Thoracic aorta (tissue), 2 donors: Measurements from ENCODE around the gene XYLT1. TPM values are rescaled to one million over a fixed set of nuclear protein-coding genes. Genes with fewer than 3 reads are reported as not detected.

ENCODE experiments used
- ATAC-seq: fragments of 150-250 bp; one replicate; pipeline ENCODE4 v1.8.0; 2017; ENCODE audit warnings: low read depth; ENCODE audit not compliant: insufficient number of reproducible peaks, low FRiP score
- DNase-seq: peaks from one replicate; pipeline ENCODE4 v3.0.0-alpha.2; 2020; ENCODE audit warnings: low spot score
- H3K27ac ChIP-seq, 2 donors: fragments of 200-600 bp; sonication (generic); 1 replicate in 1 of 2; 2 replicates in 1 of 2; pipeline ENCODE4 v1.5.1; 2016; ENCODE audit warnings: mild to moderate bottlenecking in 2 of 2, moderate library complexity in 2 of 2
- H3K27me3 ChIP-seq: fragments of 200-600 bp; sonication (generic); replicated peaks from 2 replicates; pipeline ENCODE4 v1.6.0; 2016; ENCODE audit warnings: mild to moderate bottlenecking; ENCODE audit not compliant: insufficient read depth
- H3K36me3 ChIP-seq: fragments of 200-600 bp; sonication (generic); one replicate; pipeline ENCODE4 v1.5.1; 2016
- H3K4me1 ChIP-seq, 2 donors: fragments of 200-600 bp; sonication (generic); 1 replicate in 1 of 2; 2 replicates in 1 of 2; pipeline versions ENCODE4 v1.5.1 to v1.6.0; 2016; ENCODE audit warnings: low read depth in 2 of 2, mild to moderate bottlenecking in 1 of 2; ENCODE audit not compliant: control insufficient read depth in 1 of 2
- H3K4me3 ChIP-seq: fragments of 200-600 bp; sonication (generic); 2 replicates; pipeline ENCODE4 v1.5.1; 2016; ENCODE audit warnings: mild to moderate bottlenecking
- H3K9me3 ChIP-seq: fragments of 200-600 bp; sonication (generic); 2 replicates; pipeline ENCODE4 v1.5.1; 2016
- total RNA-seq, 2 donors: library from RNA; depleted of rRNA; stranded (reverse); fragments of >200 nt; gene quantifications; one replicate each; pipeline versions ENCODE4 v1.1.0 to v1.2.3, GENCODE V29; 2016
- TF ChIP-seq, protein P1 (sequence below): fragments of 200-600 bp; sonication (generic); IDR thresholded peaks from one replicate; pipeline ENCODE4 v1.5.1; 2019; ENCODE audit warnings: antibody characterized with exemption

The XYLT1 gene
- total RNA-seq, 2 donors from 2014 or later, result 13.1 to 22.5 TPM

GRCh38 chr16:17387256-17387655, 83.5 kb downstream of the XYLT1 start:
- Histone ChIP-seq H3K27me3 (no peaks in the 10 kb centered on the region), H3K4me3 (no peak overlapping the region), H3K27ac (no peak overlapping the region), H3K4me1 (peaks cover 4 to 25% of the 10 kb centered on the region in 2 donors), H3K36me3 (no peaks in the 10 kb centered on the region), H3K9me3 (no peaks in the 10 kb centered on the region)
- DNase-seq (no peak), ATAC-seq (no peak)
- TF ChIP-seq, protein P1, sequence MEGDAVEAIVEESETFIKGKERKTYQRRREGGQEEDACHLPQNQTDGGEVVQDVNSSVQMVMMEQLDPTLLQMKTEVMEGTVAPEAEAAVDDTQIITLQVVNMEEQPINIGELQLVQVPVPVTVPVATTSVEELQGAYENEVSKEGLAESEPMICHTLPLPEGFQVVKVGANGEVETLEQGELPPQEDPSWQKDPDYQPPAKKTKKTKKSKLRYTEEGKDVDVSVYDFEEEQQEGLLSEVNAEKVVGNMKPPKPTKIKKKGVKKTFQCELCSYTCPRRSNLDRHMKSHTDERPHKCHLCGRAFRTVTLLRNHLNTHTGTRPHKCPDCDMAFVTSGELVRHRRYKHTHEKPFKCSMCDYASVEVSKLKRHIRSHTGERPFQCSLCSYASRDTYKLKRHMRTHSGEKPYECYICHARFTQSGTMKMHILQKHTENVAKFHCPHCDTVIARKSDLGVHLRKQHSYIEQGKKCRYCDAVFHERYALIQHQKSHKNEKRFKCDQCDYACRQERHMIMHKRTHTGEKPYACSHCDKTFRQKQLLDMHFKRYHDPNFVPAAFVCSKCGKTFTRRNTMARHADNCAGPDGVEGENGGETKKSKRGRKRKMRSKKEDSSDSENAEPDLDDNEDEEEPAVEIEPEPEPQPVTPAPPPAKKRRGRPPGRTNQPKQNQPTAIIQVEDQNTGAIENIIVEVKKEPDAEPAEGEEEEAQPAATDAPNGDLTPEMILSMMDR, result no peak

- Histone ChIP-seq H3K9me3 (no peaks in the 10 kb centered on the region), H3K27ac (no peak overlapping the region), H3K36me3 (no peaks in the 10 kb centered on the region), H3K4me1 (peaks cover 4 to 25% of the 10 kb centered on the region in 2 donors), H3K4me3 (no peak overlapping the region), H3K27me3 (no peaks in the 10 kb centered on the region)
- TF ChIP-seq, protein P1, result no peak
- DNase-seq (no peak), ATAC-seq (no peak)
Measured at GRCh38 chr16:17386229-17386628, 84.5 kb downstream of the XYLT1 start.

- H3K9me3 ChIP-seq, result no peaks in the 10 kb centered on the region
- H3K27me3 ChIP-seq, result no peaks in the 10 kb centered on the region
- TF ChIP-seq, protein P1, result no peak
- H3K27ac ChIP-seq, result no peak overlapping the region
- no peaks in the 10 kb centered on the region for H3K36me3 ChIP-seq
- no peak overlapping the region for H3K4me3 ChIP-seq
- H3K4me1 ChIP-seq, result peaks cover 6 to 30% of the 10 kb centered on the region in 2 donors
- ATAC-seq, result no peak
- DNase-seq, result no peak
Measured at GRCh38 chr16:17384471-17384870, 86.3 kb downstream of the XYLT1 start.

DNA sequence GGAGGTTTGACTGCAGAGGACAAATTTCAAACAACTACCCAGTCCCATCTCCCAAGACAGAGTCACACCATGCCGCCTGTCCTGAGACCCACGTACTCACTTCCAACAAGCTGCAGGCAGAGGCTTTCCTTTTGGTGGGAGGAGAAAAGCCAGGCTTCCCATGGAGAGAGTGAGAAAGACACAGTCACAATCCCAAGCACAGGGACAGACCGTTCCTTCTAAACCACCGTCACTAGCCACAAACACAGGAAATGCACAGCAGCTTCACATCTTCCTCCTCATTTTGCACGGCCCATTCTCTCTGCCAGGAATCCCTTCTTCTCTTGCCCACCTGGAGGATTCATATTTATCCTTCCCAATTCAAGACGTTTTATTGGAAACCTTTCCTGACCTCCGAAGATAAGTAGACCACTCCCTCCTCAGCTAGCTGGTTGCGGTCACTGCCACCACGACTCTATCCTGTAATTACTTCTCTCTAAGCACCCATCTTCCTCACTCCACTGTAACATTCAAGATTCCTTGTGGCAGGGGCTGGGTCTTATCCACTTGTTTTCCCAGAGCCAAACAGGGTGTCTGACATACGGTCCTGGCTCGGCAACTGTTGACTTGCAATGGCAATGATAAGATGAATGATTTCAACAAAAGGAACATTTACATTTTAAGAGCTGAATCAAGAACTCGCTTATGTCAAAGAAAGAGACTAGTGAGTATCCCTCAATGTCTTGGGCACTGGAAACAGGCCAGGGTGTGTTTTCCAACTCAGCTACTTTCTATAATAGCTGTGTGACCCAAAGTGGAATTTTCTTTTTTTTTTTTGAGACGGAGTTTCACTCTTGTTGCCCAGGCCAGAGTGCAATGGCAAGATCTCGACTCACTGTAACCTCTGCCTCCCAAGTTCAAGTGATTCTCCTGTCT, 87.6 kb downstream of the XYLT1 start:
- DNase-seq, result no peak
- no peaks in the 10 kb centered on the region for H3K9me3 ChIP-seq
- H3K27me3 ChIP-seq, result no peaks in the 10 kb centered on the region
- H3K36me3 ChIP-seq, result no peaks in the 10 kb centered on the region
- TF ChIP-seq, protein P1, result no peak
- H3K4me1 ChIP-seq, result peaks cover 18 to 43% of the 10 kb centered on the region in 2 donors
- no peak overlapping the region for H3K4me3 ChIP-seq
- no peak overlapping the region for H3K27ac ChIP-seq
- no peak for ATAC-seq

DNA sequence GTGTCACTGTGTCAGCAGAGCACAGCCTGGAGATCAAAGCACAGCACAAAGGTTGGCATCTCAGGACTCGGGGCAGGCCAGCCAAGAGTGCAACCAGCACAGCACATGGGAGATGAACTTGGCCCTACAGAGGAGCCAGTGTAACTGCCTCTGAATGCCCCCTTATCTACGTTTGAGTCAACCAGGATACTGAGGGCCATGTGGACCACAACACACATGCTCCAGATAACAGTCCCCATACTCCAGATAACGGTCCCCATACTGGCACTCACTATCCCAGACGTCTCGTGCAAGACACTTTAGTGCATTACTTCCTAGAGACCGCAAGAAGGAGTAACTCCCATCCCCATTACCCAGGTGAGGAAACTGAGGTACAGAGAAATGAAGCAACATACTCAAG, 88.2 kb downstream of the XYLT1 start:
- DNase-seq (no peak), ATAC-seq (no peak)
- Histone ChIP-seq H3K27ac (no peak overlapping the region), H3K4me3 (no peak overlapping the region), H3K9me3 (no peaks in the 10 kb centered on the region), H3K36me3 (no peaks in the 10 kb centered on the region), H3K4me1 (peaks cover 25 to 50% of the 10 kb centered on the region in 2 donors), H3K27me3 (no peaks in the 10 kb centered on the region)
- TF ChIP-seq, protein P1, result no peak
